Activated CD8-positive, alpha-beta T cell treated with anti-CD3 and anti-CD28 coated beads for 36 hours (primary cell): ENCODE data around the gene LRRC4B. TPM values are rescaled to one million over a fixed set of nuclear protein-coding genes. Genes with fewer than 3 reads are reported as not detected.

Experiments
- ATAC-seq: fragments of 200-7000 bp; cut with Tn5 transposase; one replicate; pipeline ENCODE4 v1.10.0; 2021; ENCODE audit warnings: mild to moderate bottlenecking, moderate library complexity
- CTCF ChIA-PET: fragments of 350-600 bp; sonication (Branson Sonifier 250); formaldehyde crosslinking; loops from one replicate; lab custom pipeline; 2021; ENCODE audit warnings: antibody characterized with exemption; lab: Charles Lee
- POLR2A ChIA-PET: fragments of 350-600 bp; sonication (Branson Sonifier 250); formaldehyde crosslinking; loops from one replicate; lab custom pipeline; 2021; ENCODE audit warnings: antibody characterized with exemption; lab: Charles Lee
- DNase-seq: peaks from one replicate; pipeline ENCODE4 v3.0.0-alpha.2; 2020
- H3K27ac Mint-ChIP-seq: one replicate; pipeline ENCODE4 v1.8.0; 2021; ENCODE audit warnings: mild to moderate bottlenecking, mixed read lengths
- H3K27me3 Mint-ChIP-seq: one replicate; pipeline ENCODE4 v1.8.0; 2021; ENCODE audit warnings: mixed read lengths
- H3K36me3 Mint-ChIP-seq: one replicate; pipeline ENCODE4 v1.8.0; 2021; ENCODE audit warnings: low read depth, mixed read lengths
- H3K4me1 Mint-ChIP-seq: one replicate; pipeline ENCODE4 v1.8.0; 2021; ENCODE audit warnings: low read depth, mixed read lengths
- H3K4me3 Mint-ChIP-seq: one replicate; pipeline ENCODE4 v1.8.0; 2021; ENCODE audit warnings: mild to moderate bottlenecking, moderate library complexity, mixed read lengths
- H3K9me3 Mint-ChIP-seq: one replicate; pipeline ENCODE4 v1.8.0; 2021; ENCODE audit warnings: mixed read lengths
- intact Hi-C: fragments of 100-400 bp; cut with micrococcal nuclease; formaldehyde crosslinking; loops from one replicate; pipeline ENCODE4 v1.10.0; 2022
- total RNA-seq, 2 experiments: library from RNA; stranded (reverse); gene quantifications; one replicate each; pipeline ENCODE4 v1.2.3, GENCODE V29; 2021
- TF ChIP-seq, protein P1 (sequence below): fragments of 200-600 bp; IDR thresholded peaks from one replicate; pipeline ENCODE4 v1.8.0; 2022; ENCODE audit warnings: antibody characterized with exemption, mild to moderate bottlenecking

LRRC4B gene
- total RNA-seq, 2 experiments from 2014 or later, result not detected

GRCh38 chr19:50482271-50482855 is 85.9 kb downstream of the LRRC4B start:
- DNase-seq, result no peak
- Mint-ChIP-seq H3K36me3 (peaks cover 36% of the 10 kb centered on the region), H3K4me3 (no peak overlapping the region), H3K27ac (no peak overlapping the region), H3K9me3 (peaks cover 5% of the 10 kb centered on the region), H3K4me1 (peaks cover 13% of the 10 kb centered on the region), H3K27me3 (no peaks in the 10 kb centered on the region)
- ChIA-PET POLR2A (no interaction called here), CTCF (no interaction called here)
- ATAC-seq, result no peak
- intact Hi-C loops, result no loop called here
- TF ChIP-seq, protein P1, sequence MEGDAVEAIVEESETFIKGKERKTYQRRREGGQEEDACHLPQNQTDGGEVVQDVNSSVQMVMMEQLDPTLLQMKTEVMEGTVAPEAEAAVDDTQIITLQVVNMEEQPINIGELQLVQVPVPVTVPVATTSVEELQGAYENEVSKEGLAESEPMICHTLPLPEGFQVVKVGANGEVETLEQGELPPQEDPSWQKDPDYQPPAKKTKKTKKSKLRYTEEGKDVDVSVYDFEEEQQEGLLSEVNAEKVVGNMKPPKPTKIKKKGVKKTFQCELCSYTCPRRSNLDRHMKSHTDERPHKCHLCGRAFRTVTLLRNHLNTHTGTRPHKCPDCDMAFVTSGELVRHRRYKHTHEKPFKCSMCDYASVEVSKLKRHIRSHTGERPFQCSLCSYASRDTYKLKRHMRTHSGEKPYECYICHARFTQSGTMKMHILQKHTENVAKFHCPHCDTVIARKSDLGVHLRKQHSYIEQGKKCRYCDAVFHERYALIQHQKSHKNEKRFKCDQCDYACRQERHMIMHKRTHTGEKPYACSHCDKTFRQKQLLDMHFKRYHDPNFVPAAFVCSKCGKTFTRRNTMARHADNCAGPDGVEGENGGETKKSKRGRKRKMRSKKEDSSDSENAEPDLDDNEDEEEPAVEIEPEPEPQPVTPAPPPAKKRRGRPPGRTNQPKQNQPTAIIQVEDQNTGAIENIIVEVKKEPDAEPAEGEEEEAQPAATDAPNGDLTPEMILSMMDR, result no peak

DNA sequence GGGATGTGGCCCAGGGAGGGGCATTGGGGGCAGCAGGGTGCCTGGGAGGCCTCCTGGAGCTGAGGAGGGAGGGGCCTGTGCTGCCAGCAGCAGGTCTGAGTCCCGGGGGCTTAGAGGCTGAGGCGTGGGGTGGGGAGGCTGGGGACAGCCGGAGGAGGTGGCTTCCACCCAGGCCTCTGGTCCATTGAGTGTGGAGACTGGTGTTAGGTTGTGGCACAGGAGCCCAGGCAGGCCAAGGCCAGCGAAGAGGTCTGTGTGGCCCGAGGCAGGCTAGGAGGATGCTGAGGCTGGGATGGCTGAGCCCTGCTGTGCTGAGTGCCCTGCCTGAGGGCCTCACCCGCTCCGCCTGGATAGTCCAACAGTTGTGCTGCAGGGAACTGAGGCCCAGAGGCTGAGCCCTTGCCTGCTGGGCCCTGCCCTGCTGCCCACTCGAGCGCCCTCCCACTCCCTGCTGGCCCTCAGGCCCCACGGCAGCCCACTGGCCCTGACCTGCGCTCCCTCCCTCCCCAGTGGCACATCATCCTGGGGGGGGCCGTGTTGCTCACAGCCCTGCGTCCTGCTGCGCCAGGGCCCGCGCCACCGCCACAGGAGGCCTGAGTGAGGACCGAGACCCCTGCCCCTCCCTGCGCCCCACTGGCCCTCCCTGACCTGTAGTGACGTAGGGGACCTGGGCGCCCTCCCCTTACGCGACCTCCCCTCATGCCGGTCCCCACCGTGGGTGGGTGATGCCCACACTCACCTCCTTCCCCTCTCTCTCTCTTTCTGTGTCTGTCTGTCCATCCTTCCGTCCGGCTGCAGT is 86.7 kb downstream of the LRRC4B start:
- H3K4me3 Mint-ChIP-seq, result no peak overlapping the region
- POLR2A ChIA-PET, result no interaction called here
- DNase-seq (no peak), ATAC-seq (no peak)
- H3K9me3 Mint-ChIP-seq, result peaks cover 2% of the 10 kb centered on the region
- H3K27ac Mint-ChIP-seq, result no peak overlapping the region
- peaks cover 36% of the 10 kb centered on the region for H3K36me3 Mint-ChIP-seq
- intact Hi-C loops, result no loop called here
- TF ChIP-seq, protein P1, result no peak
- no peaks in the 10 kb centered on the region for H3K27me3 Mint-ChIP-seq
- CTCF ChIA-PET, result no interaction called here
- peaks cover 18% of the 10 kb centered on the region for H3K4me1 Mint-ChIP-seq

DNA sequence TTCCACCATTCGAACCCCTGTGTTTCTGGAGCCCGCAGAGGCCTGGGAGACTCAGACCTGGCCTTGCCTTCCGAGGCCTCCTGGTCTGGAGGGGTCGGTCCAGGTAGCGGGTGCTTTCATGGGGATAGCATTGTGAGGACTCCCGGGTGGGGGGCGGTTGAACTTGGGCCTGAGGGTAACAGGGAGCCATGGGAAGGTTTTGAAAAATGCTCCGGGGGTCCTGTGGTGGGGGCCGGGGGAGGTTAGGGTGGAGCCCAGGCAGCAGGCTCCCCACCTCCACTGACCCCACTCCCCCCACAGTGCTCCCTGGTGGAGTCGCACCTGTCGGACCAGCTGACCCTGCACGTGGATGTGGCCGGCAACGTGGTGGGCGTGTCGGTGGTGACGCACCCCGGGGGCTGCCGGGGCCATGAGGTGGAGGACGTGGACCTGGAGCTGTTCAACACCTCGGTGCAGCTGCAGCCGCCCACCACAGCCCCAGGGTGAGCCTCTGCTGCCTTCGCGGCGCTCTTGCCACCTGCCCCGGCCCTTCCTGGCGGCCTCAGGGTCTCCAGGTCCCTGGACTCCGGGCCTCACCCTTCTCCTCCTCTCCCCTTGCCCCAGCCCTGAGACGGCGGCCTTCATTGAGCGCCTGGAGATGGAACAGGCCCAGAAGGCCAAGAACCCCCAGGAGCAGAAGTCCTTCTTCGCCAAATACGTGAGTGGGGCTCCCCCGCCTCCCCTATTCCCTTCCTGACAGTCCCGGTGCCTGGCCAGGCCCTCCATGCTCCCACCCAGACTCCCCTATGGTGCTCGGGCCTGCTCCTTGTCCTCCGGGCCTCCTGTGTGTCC is 87.7 kb downstream of the LRRC4B start:
- POLR2A ChIA-PET, result no interaction called here
- H3K27ac Mint-ChIP-seq, result no peak overlapping the region
- ATAC-seq (no peak), DNase-seq (no peak)
- H3K4me3 Mint-ChIP-seq, result no peak overlapping the region
- TF ChIP-seq, protein P1, result no peak
- H3K4me1 Mint-ChIP-seq, result peaks cover 20% of the 10 kb centered on the region
- peaks cover 32% of the 10 kb centered on the region for H3K36me3 Mint-ChIP-seq
- H3K27me3 Mint-ChIP-seq, result no peaks in the 10 kb centered on the region
- no peaks in the 10 kb centered on the region for H3K9me3 Mint-ChIP-seq
- CTCF ChIA-PET, result interaction anchor here (0.8 kb wide), 1 partner anchor 123 kb away, joined by 3 read pairs; no protein-coding TSS in a partner anchor
- intact Hi-C loops, result no loop called here

DNA sequence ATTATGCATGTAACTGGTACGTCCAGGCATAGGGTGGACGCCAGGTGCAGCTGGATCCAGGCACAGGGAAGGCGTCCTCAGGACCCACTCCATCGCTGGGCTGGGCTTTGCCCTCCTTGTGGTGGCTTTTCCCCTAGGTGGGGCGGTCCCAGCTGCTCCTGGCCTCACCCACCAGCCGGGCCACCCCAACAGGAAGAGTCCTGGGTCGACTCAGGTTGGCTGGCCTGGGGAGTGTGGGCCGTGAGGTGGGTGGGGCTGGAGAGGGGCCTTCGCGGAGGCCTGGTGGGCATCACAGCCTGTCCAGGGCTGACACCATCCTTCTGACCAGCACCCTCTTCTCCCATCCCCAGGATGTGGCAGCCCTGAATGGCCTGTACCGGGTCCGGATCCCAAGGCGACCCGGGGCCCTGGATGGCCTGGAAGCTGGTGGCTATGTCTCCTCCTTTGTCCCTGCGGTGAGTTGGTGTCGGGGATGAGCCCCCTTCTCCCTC is 88.4 kb downstream of the LRRC4B start:
- Mint-ChIP-seq H3K27ac (no peak overlapping the region), H3K27me3 (no peaks in the 10 kb centered on the region), H3K4me1 (peaks cover 23% of the 10 kb centered on the region), H3K36me3 (peaks cover 28% of the 10 kb centered on the region), H3K9me3 (no peaks in the 10 kb centered on the region), H3K4me3 (no peak overlapping the region)
- TF ChIP-seq, protein P1, result no peak
- intact Hi-C loops, result no loop called here
- DNase-seq, result no peak
- ChIA-PET CTCF (interaction anchor here (1.2 to 1.7 kb wide), 3 partner anchors 14 to 123 kb away, joined by 3 to 8 read pairs (median 6); no protein-coding TSS in a partner anchor), POLR2A (interaction anchor here (0.9 kb wide), 1 partner anchor 32 kb away, joined by 5 read pairs; no protein-coding TSS in a partner anchor)
- ATAC-seq, result no peak
